ENCODE data around the gene GTF2A2. TPM values are rescaled to one million over a fixed set of nuclear protein-coding genes. Genes with fewer than 3 reads are reported as not detected.

Gene GTF2A2, protein sequence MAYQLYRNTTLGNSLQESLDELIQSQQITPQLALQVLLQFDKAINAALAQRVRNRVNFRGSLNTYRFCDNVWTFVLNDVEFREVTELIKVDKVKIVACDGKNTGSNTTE
- 10 to 100 TPM; 31.8 to 66.3 (median 38.6) TPM for total RNA-seq

DNA sequence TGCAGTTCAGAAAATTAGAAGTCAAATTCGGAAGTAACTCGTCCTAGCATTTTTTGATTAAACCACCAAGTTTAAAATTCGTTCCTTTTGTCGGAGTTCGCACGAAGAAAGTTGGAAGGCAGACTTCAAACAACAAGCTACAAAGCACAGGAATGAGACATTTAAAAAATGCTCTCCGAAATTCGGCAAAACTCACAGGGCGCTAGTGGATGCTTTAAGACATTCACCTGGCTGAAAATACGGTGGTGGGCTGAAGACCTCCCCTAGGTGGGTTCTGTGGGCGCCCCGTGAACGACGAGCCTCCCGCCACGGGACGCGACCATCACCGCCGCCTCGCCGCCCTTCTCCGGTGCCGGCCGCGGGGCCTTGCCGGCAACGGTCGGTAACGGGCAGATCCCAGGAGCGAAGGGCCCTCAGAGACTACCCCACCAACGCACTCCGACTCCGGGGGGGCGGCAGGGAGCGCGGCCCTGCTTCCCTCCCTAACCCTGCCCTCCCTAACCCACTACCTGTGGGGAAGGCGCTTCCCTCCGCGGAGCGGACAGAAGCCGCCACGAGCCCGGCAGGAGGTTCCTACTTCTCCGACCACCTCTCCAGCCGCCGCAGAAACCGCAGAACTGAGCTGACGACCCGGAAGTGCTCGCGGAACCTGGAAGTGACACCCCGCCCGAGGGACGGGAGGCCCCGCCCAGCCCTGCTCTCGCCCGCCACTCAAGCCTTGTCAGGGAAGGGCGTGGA is at the start of gene GTF2A2:
Gene GTF2A2 (minus strand): TSS at position 619 of the 738 bp plus-strand sequence. CDS start 5,238 bp downstream, outside the sequence.
- 0% methylated on average over 6 to 10 of the region's 59 CpGs for WGBS, 2 donors (ENCODE audit: low coverage in 1 of 2)
- H3K27me3 ChIP-seq, result no peaks in the 10 kb centered on the region
- H3K27ac ChIP-seq, result peak within 1 kb of the TSS; percentile 51 to 91 (median 86)
- H3K9me3 ChIP-seq, result no peaks in the 10 kb centered on the region
- H3K4me3 ChIP-seq, result peak within 1 kb of the TSS; percentile 71 to 76
- H3K4me1 ChIP-seq, result peaks cover 9 to 57% (median 11%) of the 10 kb centered on the region in 3 donors
- H3K36me3 ChIP-seq, result peaks cover 0 to 37% of the 10 kb centered on the region in 2 donors
- peak; percentile 100 for ATAC-seq
- TF ChIP-seq EP300 (IDR thresholded peaks at IDR 0.05) (no peak), CTCF (IDR thresholded peaks at IDR 0.05) (no peak), POLR2AphosphoS5 (IDR thresholded peaks at IDR 0.05) (peak; percentile 69), POLR2A (IDR thresholded peaks at IDR 0.05) (peak; percentile 49 to 60)

DNA sequence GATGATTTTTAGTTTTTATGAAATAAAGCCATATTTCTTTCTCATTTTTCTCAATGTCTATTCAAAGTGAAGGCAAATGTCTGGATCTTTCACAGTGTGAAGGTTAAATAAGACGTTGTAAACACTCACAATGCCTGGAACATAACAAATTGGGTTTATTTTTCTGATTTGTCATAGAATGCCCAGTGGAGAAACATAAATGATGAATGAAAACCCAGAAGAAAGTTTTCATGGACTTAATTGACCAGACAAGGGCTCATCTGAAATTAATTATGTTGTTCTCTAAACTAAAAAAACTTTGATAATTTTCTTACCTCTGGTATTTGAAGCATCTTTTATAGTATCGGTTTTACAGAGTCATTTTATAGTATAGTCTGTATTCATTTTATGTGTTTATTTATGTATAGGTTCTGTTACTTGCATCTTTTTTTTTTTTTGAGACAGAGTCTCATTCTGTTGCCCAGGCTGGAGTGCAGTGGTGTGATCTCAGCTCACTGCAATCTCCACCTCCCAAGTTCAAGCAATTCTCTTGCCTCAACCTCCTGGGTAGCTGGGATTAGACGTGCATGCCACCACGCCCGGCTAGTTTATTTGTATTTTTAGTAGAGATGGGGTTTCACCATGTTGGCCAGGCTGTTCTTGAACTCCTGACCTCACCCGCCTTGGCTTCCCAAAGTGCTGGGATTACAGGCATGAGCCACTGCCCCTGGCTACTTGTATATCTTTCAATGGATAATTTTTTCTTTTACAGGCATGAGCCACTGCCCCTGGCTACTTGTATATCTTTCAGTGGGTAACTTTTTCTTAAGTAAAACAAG is 46.9 kb upstream of the GTF2A2 start:
- no peak for ATAC-seq
- no peaks in the 10 kb centered on the region for H3K4me1 ChIP-seq
- H3K36me3 ChIP-seq, result no peaks in the 10 kb centered on the region
- TF ChIP-seq POLR2A (IDR thresholded peaks at IDR 0.05) (no peak), EP300 (IDR thresholded peaks at IDR 0.05) (no peak), POLR2AphosphoS5 (IDR thresholded peaks at IDR 0.05) (no peak), CTCF (IDR thresholded peaks at IDR 0.05) (no peak)
- WGBS, 2 donors (ENCODE audit: low coverage in 1 of 2), result 42 to 53% methylated on average over 5 to 6 of the region's 6 CpGs
- peaks cover 16% of the 10 kb centered on the region for H3K27me3 ChIP-seq
- H3K9me3 ChIP-seq, result peaks cover 0 to 12% (median 0%) of the 10 kb centered on the region in 3 donors
- H3K4me3 ChIP-seq, result no peak overlapping the region
- no peak overlapping the region for H3K27ac ChIP-seq

- ATAC-seq, result no peak
Measured at GRCh38 chr15:59702351-59702750, 45.0 kb upstream of the GTF2A2 start.

GRCh38 chr15:59701880-59702279 is 44.6 kb upstream of the GTF2A2 start:
- H3K27ac ChIP-seq, result no peak overlapping the region
- no peak overlapping the region for H3K4me3 ChIP-seq
- H3K4me1 ChIP-seq, result no peaks in the 10 kb centered on the region
- no peak for ATAC-seq
- H3K36me3 ChIP-seq, result no peaks in the 10 kb centered on the region
- peaks cover 0 to 2% (median 0%) of the 10 kb centered on the region in 3 donors for H3K9me3 ChIP-seq
- 69 to 80% methylated on average over 4 of the region's 4 CpGs for WGBS, 2 donors (ENCODE audit: low coverage in 1 of 2)
- TF ChIP-seq POLR2A (IDR thresholded peaks at IDR 0.05) (no peak), CTCF (IDR thresholded peaks at IDR 0.05) (no peak), EP300 (IDR thresholded peaks at IDR 0.05) (no peak), POLR2AphosphoS5 (IDR thresholded peaks at IDR 0.05) (no peak)
- H3K27me3 ChIP-seq, result peaks cover 16% of the 10 kb centered on the region

More at GRCh38 chr15:59702351-59702750, 45.0 kb upstream of the GTF2A2 start:
- Histone ChIP-seq H3K9me3 (peaks cover 0 to 6% (median 0%) of the 10 kb centered on the region in 3 donors), H3K27me3 (peaks cover 16% of the 10 kb centered on the region), H3K4me1 (no peaks in the 10 kb centered on the region), H3K4me3 (no peak overlapping the region), H3K36me3 (no peaks in the 10 kb centered on the region), H3K27ac (no peak overlapping the region)
- TF ChIP-seq POLR2A (IDR thresholded peaks at IDR 0.05), result no peak
- TF ChIP-seq POLR2AphosphoS5 (IDR thresholded peaks at IDR 0.05), result no peak
- no peak for TF ChIP-seq EP300 (IDR thresholded peaks at IDR 0.05)
- no peak for TF ChIP-seq CTCF (IDR thresholded peaks at IDR 0.05)
